Measurements from ENCODE around the gene WDR7.
"Not testable (repeated sequence)": the region's sequence is repeated elsewhere in the genome, so short reads cannot be mapped to it uniquely, and the experiment has no call there.

Gene WDR7

GRCh38 chr18:56651771-56652092 lies 573 bp downstream of the WDR7 start:
- ChIA-PET CTCF (interaction anchor here (0.9 to 3.8 kb wide), 5 partner anchors 9 to 1417 kb away, joined by 3 to 19 read pairs (median 4); no protein-coding TSS in a partner anchor), POLR2A (interaction anchor here (0.6 kb wide), 1 partner anchor 14 kb away, joined by 7 read pairs; no protein-coding TSS in a partner anchor)
- no peak for TF ChIP-seq CTCF (IDR thresholded peaks at IDR 0.05; ENCODE audit: control extremely low read depth, extremely low read depth, low read depth, missing control alignments)
- no peak for DNase-seq (ENCODE audit: extremely low spot score)

GRCh38 chr18:56652802-56653201 lies 1.6 kb downstream of the WDR7 start:
- TF ChIP-seq CTCF (IDR thresholded peaks at IDR 0.05; ENCODE audit: control extremely low read depth, extremely low read depth, low read depth, missing control alignments), result no peak
- ChIA-PET CTCF (no interaction called here), POLR2A (no interaction called here)
- no peak for DNase-seq (ENCODE audit: extremely low spot score)

- CTCF ChIA-PET, result interaction anchor here (1.2 to 1.7 kb wide), 2 partner anchors 13 to 55 kb away, joined by 4 read pairs; no protein-coding TSS in a partner anchor
- DNase-seq (ENCODE audit: extremely low spot score); POLR2A ChIA-PET: not testable (repeated sequence)
These were observed 3.1 kb downstream of the WDR7 start for GRCh38 chr18:56654280-56654679.

- no peak for TF ChIP-seq CTCF (IDR thresholded peaks at IDR 0.05; ENCODE audit: control extremely low read depth, extremely low read depth, low read depth, missing control alignments)
- DNase-seq (ENCODE audit: extremely low spot score), result no peak
- CTCF ChIA-PET, result interaction anchor here (1.1 to 3.1 kb wide), 2 partner anchors 9 to 10 kb away, joined by 3 to 13 read pairs; no protein-coding TSS in a partner anchor
- POLR2A ChIA-PET, result no interaction called here
These were observed 7.1 kb downstream of the WDR7 start for GRCh38 chr18:56658261-56658660.

GRCh38 chr18:56659111-56659510 lies 8.0 kb downstream of the WDR7 start:
- POLR2A ChIA-PET, result no interaction called here
- CTCF ChIA-PET, result interaction anchor here (3.1 kb wide), 1 partner anchor 8 kb away, joined by 13 read pairs; no protein-coding TSS in a partner anchor
- no peak for TF ChIP-seq CTCF (IDR thresholded peaks at IDR 0.05; ENCODE audit: control extremely low read depth, extremely low read depth, low read depth, missing control alignments)
- no peak for DNase-seq (ENCODE audit: extremely low spot score)

GRCh38 chr18:56660655-56661054 lies 9.5 kb downstream of the WDR7 start:
- no peak for DNase-seq (ENCODE audit: extremely low spot score)
- ChIA-PET POLR2A (no interaction called here), CTCF (interaction anchor here (0.9 kb wide), 1 partner anchor 9 kb away, joined by 3 read pairs; the partner anchor contains the start of gene WDR7)
- TF ChIP-seq CTCF (IDR thresholded peaks at IDR 0.05; ENCODE audit: control extremely low read depth, extremely low read depth, low read depth, missing control alignments), result no peak

GRCh38 chr18:56661360-56662062 lies 10.4 kb downstream of the WDR7 start:
- POLR2A ChIA-PET, result no interaction called here
- TF ChIP-seq CTCF (IDR thresholded peaks at IDR 0.05; ENCODE audit: control extremely low read depth, extremely low read depth, low read depth, missing control alignments), result no peak
- no peak for DNase-seq (ENCODE audit: extremely low spot score)
- CTCF ChIA-PET, result interaction anchor here (0.9 to 1.0 kb wide), 2 partner anchors 10 kb away, joined by 3 read pairs; partner anchors contain the start of gene WDR7
